ENCODE data around the gene CDKN1C.

DNA sequence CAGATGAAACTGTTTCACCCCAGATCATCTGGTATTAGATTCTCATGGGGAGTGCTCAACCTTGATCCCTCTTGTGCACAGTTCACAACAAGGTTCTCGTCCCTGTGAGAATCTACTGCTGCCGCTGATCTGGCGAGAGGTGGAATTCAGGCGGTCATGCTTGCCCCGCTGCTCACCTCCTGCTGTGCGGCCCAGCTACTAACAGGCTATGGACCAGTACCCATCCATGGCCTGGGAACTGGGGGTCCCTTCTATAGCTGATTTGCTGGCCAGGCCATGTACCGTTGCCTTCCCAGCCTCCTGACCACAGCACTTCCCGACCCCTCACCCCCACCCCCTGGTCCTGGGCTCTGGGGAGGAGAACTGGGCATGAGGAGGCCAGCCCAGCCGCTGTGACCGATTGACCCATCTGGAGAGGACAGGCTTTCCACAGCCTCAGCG lies 41.1 kb upstream of the CDKN1C start:
- TF ChIP-seq EZH2 (IDR thresholded peaks at IDR 0.05) (no peak), POLR2AphosphoS5 (IDR thresholded peaks at IDR 0.05; ENCODE audit: borderline replicate concordance, low read depth, low read length) (no peak)

Measured in SK-N-MC (cell line).